A549 treated with CpdA at 1 μM for 4 hours (cell line): Measurements from ENCODE around the gene KMT5C. TPM values are rescaled to one million over a fixed set of nuclear protein-coding genes. Genes with fewer than 3 reads are reported as not detected.

Experiments
- total RNA-seq: library from RNA; stranded (reverse); fragments of 200-300 nt; extraction: Qiagen RNA extraction; gene quantifications from 5 replicates; pipeline ENCODE4 v1.2.3, GENCODE V29; 2022; ENCODE audit warnings: low read depth

The KMT5C gene
- 8.1 to 12.2 TPM (median 10.3 TPM) in 5 replicates for total RNA-seq

GRCh38 chr19:55339105-55339888 is at the start of gene KMT5C:
KMT5C (plus strand) TSS chr19:55339876; CDS start chr19:55341937, 2,061 bp downstream.

GRCh38 chr19:55325172-55325571 is 14.5 kb upstream of the KMT5C start, which contains the start of gene TMEM150B:
TMEM150B (minus strand) TSS chr19:55325341; CDS start chr19:55321036, 4,305 bp downstream.

GRCh38 chr19:55354698-55355212 is 15.1 kb downstream of the KMT5C start, which contains the start of gene COX6B2:
COX6B2 (minus strand) TSS chr19:55354719; CDS start chr19:55354521, 198 bp downstream.

GRCh38 chr19:55362990-55363716 is 23.5 kb downstream of the KMT5C start, which contains the start of gene GARIN5B:
GARIN5B (minus strand) TSS chr19:55363260; CDS start chr19:55363066, 194 bp downstream.

GRCh38 chr19:55370305-55370988 is 30.8 kb downstream of the KMT5C start, which contains the start of gene IL11:
IL11 (minus strand) TSS chr19:55370463; CDS start chr19:55370310, 153 bp downstream.

GRCh38 chr19:55376241-55376933 is 36.7 kb downstream of the KMT5C start, which contains the start of gene TMEM190:
TMEM190 (plus strand) TSS chr19:55376826; CDS start chr19:55376854, 28 bp downstream.

GRCh38 chr19:55384131-55384919 is 44.6 kb downstream of the KMT5C start, which contains the start of gene TMEM238:
TMEM238 (minus strand) TSS chr19:55384292; CDS start chr19:55384259, 33 bp downstream.

GRCh38 chr19:55385724-55386492 is 46.2 kb downstream of the KMT5C start, which contains the start of gene RPL28:
RPL28 (plus strand) TSS chr19:55385932; CDS start chr19:55386358, 426 bp downstream.

Other genes with a start within 250 kb of the KMT5C start
- 59.8 to 96.4 TPM (median 87.1 TPM) in 5 replicates for gene PPP1R12C, start 222.2 kb upstream of the KMT5C start, total RNA-seq
- gene TNNT1, start 190.7 kb upstream of the KMT5C start, total RNA-seq, result 115 to 148 TPM (median 126 TPM) in 5 replicates
- gene TNNI3, start 182.1 kb upstream of the KMT5C start, total RNA-seq, result 6.7 to 8.9 TPM (median 7.7 TPM) in 5 replicates
- gene DNAAF3, start 173.3 kb upstream of the KMT5C start, total RNA-seq, result 5.2 to 7.2 TPM (median 6.9 TPM) in 5 replicates
- 3.0 to 4.6 TPM (median 3.5 TPM) in 5 replicates for gene SYT5, start 159.6 kb upstream of the KMT5C start, total RNA-seq
- gene PTPRH, start 130.4 kb upstream of the KMT5C start, total RNA-seq, result 2.9 to 6.6 TPM (median 5.6 TPM) in 5 replicates
- gene TMEM86B, start 111.1 kb upstream of the KMT5C start, total RNA-seq, result 2.7 to 6.3 TPM (median 5.5 TPM) in 5 replicates
- gene PPP6R1, start 80.9 kb upstream of the KMT5C start, total RNA-seq, result 98.6 to 127 TPM (median 124 TPM) in 5 replicates
- 118 to 146 TPM (median 136 TPM) in 5 replicates for gene HSPBP1, start 59.8 kb upstream of the KMT5C start, total RNA-seq
- gene BRSK1, start 55.9 kb upstream of the KMT5C start, total RNA-seq, result 4.3 to 6.1 TPM (median 5.0 TPM) in 5 replicates
- 0.06 to 0.27 TPM (median 0.19 TPM) in 3 of 5 replicates, not detected in the others for gene TMEM150B, start 14.5 kb upstream of the KMT5C start, total RNA-seq
- 0.83 to 1.5 TPM (median 1.1 TPM) in 5 replicates for gene COX6B2, start 14.8 kb downstream of the KMT5C start, total RNA-seq
- gene GARIN5B, start 23.4 kb downstream of the KMT5C start, total RNA-seq, result 0.10 to 0.25 TPM (median 0.17 TPM) in 4 of 5 replicates, not detected in the other
- gene IL11, start 30.6 kb downstream of the KMT5C start, total RNA-seq, result 79.7 to 115 TPM (median 99.1 TPM) in 5 replicates
- gene TMEM190, start 37.0 kb downstream of the KMT5C start, total RNA-seq, result 1.6 to 2.7 TPM (median 1.8 TPM) in 5 replicates
- 1.9 to 9.5 TPM (median 8.1 TPM) in 5 replicates for gene TMEM238, start 44.4 kb downstream of the KMT5C start, total RNA-seq
- 2,575 to 3,038 TPM (median 2,861 TPM) in 5 replicates for gene RPL28, start 46.1 kb downstream of the KMT5C start, total RNA-seq
- 280 to 580 TPM (median 470 TPM) in 5 replicates for gene UBE2S, start 67.9 kb downstream of the KMT5C start, total RNA-seq
- not detected in 5 replicates for gene SHISA7, start 103.4 kb downstream of the KMT5C start, total RNA-seq
- 56.5 to 68.3 TPM (median 61.0 TPM) in 5 replicates for gene ISOC2, start 121.8 kb downstream of the KMT5C start, total RNA-seq
- gene C19orf85, start 124.9 kb downstream of the KMT5C start, total RNA-seq, result not detected in 5 replicates
- 4.3 to 9.6 TPM (median 8.8 TPM) in 5 replicates for gene ZNF628, start 136.7 kb downstream of the KMT5C start, total RNA-seq
- 40.9 to 61.3 TPM (median 58.0 TPM) in 5 replicates for gene NAT14, start 145.3 kb downstream of the KMT5C start, total RNA-seq
- 0.38 to 1.5 TPM (median 0.61 TPM) in 5 replicates for gene SSC5D, start 148.6 kb downstream of the KMT5C start, total RNA-seq
- gene SBK2, start 197.3 kb downstream of the KMT5C start, total RNA-seq, result 1.8 to 3.1 TPM (median 2.5 TPM) in 5 replicates
- 1.8 to 2.7 TPM (median 2.3 TPM) in 5 replicates for gene SBK3, start 205.7 kb downstream of the KMT5C start, total RNA-seq
- gene ZNF579, start 241.0 kb downstream of the KMT5C start, total RNA-seq, result 16.1 to 35.4 TPM (median 25.5 TPM) in 5 replicates